Cardiac muscle cell (in vitro differentiated cells and primary cell): Measurements from ENCODE around the gene EFCAB9. TPM values are rescaled to one million over a fixed set of nuclear protein-coding genes. Genes with fewer than 3 reads are reported as not detected.
"Not testable (repeated sequence)": the region's sequence is repeated elsewhere in the genome, so short reads cannot be mapped to it uniquely, and the experiment has no call there.

Source experiments
- DNase-seq, 2 donors: peaks; one replicate each; pipeline versions ENCODE4 v3.0.0 to v3.0.0-alpha.2; 2010 to 2017; ENCODE audit warnings: low read depth in 1 of 2, low spot score in 1 of 2
- H3K27ac ChIP-seq: fragments of 200-600 bp; sonication (generic); 2 replicates; pipeline ENCODE4 v1.5.1; 2016
- H3K27me3 ChIP-seq: fragments of 200-600 bp; sonication (generic); 2 replicates; pipeline ENCODE4 v1.6.0; 2016; ENCODE audit warnings: control low read depth
- H3K36me3 ChIP-seq: fragments of 200-600 bp; sonication (generic); 2 replicates; pipeline ENCODE4 v1.5.1; 2016; ENCODE audit warnings: control low read depth
- H3K4me1 ChIP-seq: fragments of 200-600 bp; sonication (generic); 2 replicates; pipeline ENCODE4 v1.8.1; 2017; ENCODE audit warnings: low read depth, mild to moderate bottlenecking, mixed run types
- H3K4me3 ChIP-seq: fragments of 200-600 bp; sonication (generic); 2 replicates; pipeline ENCODE4 v1.5.1; 2016; ENCODE audit warnings: mild to moderate bottlenecking
- H3K9me3 ChIP-seq: fragments of 200-600 bp; sonication (generic); 2 replicates; pipeline ENCODE4 v1.5.1; 2017; ENCODE audit warnings: low read depth, mild to moderate bottlenecking, control low read depth
- CTCF ChIP-seq: IDR thresholded peaks from 2 replicates; pipeline ENCODE4 v1.5.1; 2012; ENCODE audit warnings: low read depth, mild to moderate bottlenecking, low read length
- polyA plus RNA-seq: library from polyadenylated mRNA; unstranded; fragments of >200 nt; fragmentation: Nextera tagmentation; extraction: Ambion mirVana; gene quantifications from 2 replicates; pipeline ENCODE4 v1.2.1, GENCODE V29; 2016
- total RNA-seq: library from RNA; depleted of rRNA; stranded (reverse); fragments of >200 nt; gene quantifications from 2 replicates; pipeline ENCODE4 v1.2.3, GENCODE V29; 2016

The EFCAB9 gene
- total and polyA plus RNA-seq, 2 experiments from 2014 or later, result not detected

GRCh38 chr5:172189693-172190296 is 4.2 kb upstream of the EFCAB9 start:
- no peaks in the 10 kb centered on the region for H3K36me3 ChIP-seq
- no peak overlapping the region for H3K27ac ChIP-seq
- H3K9me3 ChIP-seq, result no peaks in the 10 kb centered on the region
- no peak for TF ChIP-seq CTCF
- no peaks in the 10 kb centered on the region for H3K27me3 ChIP-seq
- no peak for DNase-seq
- peaks cover 2% of the 10 kb centered on the region for H3K4me1 ChIP-seq
- no peak overlapping the region for H3K4me3 ChIP-seq

GRCh38 chr5:172194985-172195774 is 1.2 kb downstream of the EFCAB9 start:
- no peak overlapping the region for H3K27ac ChIP-seq
- peaks cover 7% of the 10 kb centered on the region for H3K4me1 ChIP-seq
- TF ChIP-seq CTCF, result no peak
- no peak for DNase-seq
- H3K9me3 ChIP-seq, result no peaks in the 10 kb centered on the region
- no peak overlapping the region for H3K4me3 ChIP-seq
- no peaks in the 10 kb centered on the region for H3K27me3 ChIP-seq
- H3K36me3 ChIP-seq, result no peaks in the 10 kb centered on the region

- H3K27me3 ChIP-seq, H3K9me3 ChIP-seq, DNase-seq, H3K36me3 ChIP-seq, H3K27ac ChIP-seq, H3K4me1 ChIP-seq, H3K4me3 ChIP-seq: not testable (repeated sequence)
These were observed 3.8 kb downstream of the EFCAB9 start for GRCh38 chr5:172197775-172198174.

DNA sequence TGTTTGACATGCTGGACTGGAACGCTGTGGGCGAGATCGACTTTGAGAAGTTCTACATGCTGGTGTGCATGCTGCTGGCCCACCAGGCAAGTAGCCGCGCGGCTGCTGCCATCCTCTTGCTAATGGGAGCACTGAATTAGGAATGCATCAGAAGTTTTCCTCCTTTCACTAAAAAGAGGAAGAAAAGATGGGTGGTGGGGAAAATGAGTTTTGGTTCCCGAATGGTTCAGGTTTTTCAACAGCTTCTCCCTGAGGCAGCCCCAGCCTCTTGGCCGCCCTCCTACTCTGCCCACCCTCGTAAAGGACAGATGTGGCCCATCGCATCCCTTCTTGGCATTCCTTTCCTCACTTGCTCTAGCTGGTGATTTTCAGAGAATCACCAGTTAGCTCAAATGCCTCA is 5.5 kb downstream of the EFCAB9 start:
- Histone ChIP-seq H3K27ac (no peak overlapping the region), H3K36me3 (no peaks in the 10 kb centered on the region), H3K9me3 (no peaks in the 10 kb centered on the region), H3K4me3 (no peak overlapping the region), H3K4me1 (peaks cover 7% of the 10 kb centered on the region), H3K27me3 (no peaks in the 10 kb centered on the region)
- no peak for DNase-seq
- no peak for TF ChIP-seq CTCF

DNA sequence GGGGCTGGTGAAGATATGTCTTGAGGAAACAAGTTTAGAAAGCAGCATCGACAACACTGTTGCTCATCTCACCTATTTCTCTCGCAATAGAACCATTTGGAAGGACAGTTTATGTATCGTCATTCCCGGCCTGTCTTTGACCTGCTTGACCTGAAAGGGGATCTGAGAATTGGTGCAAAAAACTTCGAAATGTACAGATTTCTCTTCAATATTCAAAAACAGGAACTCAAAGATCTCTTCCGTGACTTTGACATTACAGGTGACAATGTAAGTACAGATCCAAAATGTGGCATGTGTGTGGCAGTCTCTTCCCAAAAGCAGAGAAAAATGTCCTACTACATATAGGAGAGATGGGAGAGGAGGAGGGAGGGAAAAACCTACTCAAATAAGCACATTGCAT is 6.5 kb downstream of the EFCAB9 start:
- no peaks in the 10 kb centered on the region for H3K9me3 ChIP-seq
- H3K27me3 ChIP-seq, result no peaks in the 10 kb centered on the region
- no peak overlapping the region for H3K4me3 ChIP-seq
- H3K27ac ChIP-seq, result no peak overlapping the region
- no peaks in the 10 kb centered on the region for H3K4me1 ChIP-seq
- no peak for DNase-seq
- H3K36me3 ChIP-seq, result no peaks in the 10 kb centered on the region
- no peak for TF ChIP-seq CTCF

GRCh38 chr5:172205984-172206383 is 12.0 kb downstream of the EFCAB9 start:
- DNase-seq, H3K36me3 ChIP-seq, H3K4me3 ChIP-seq: not testable (repeated sequence)

More at GRCh38 chr5:172205984-172206383, 12.0 kb downstream of the EFCAB9 start:
- not testable (repeated sequence) for H3K9me3 ChIP-seq, H3K4me1 ChIP-seq, H3K27me3 ChIP-seq, H3K27ac ChIP-seq
